GM13977 (cell line): ENCODE data around the gene VPS41.

Experiments used
- DNase-seq: peaks from one replicate; pipeline ENCODE4 v3.0.0; 2012; ENCODE audit warnings: low spot score
- in situ Hi-C: fragments of 300-500 bp; cut with MboI; formaldehyde crosslinking; loops from one replicate; pipeline ENCODE4 v1.12.0; 2022; ENCODE audit warnings: low sequenced_read_pairs, low pct_unique_long_range_greater_than_20kb, mixed read lengths, inconsistent platforms; ENCODE audit not compliant: unreplicated experiment
- TF ChIP-seq, protein P1 (sequence below): IDR thresholded peaks from 2 replicates; pipeline ENCODE4 v1.5.1; 2012; ENCODE audit warnings: mild to moderate bottlenecking, control low read depth; ENCODE audit not compliant: insufficient read depth; ENCODE audit errors: extremely low read depth, missing control alignments

Gene VPS41

DNA sequence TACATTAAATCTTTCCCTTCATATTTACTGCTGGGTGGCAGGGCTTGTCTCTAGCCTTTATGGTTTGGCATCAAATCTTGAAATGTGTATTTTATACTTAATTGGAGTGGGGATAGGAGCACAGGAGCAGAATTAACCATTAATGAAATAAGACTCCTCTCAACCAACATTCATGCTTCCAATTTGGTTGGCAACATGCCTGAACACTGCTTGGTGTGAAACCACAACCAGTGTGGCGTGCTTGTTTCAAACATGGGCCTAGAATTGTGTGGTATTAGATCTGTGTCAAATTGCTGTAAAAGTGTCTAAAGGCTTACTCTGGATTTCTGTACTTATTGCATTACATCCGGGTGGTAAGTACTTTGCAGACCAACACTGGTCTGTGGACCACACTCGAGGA is 25.1 kb upstream of the VPS41 start:
- TF ChIP-seq, protein P1, sequence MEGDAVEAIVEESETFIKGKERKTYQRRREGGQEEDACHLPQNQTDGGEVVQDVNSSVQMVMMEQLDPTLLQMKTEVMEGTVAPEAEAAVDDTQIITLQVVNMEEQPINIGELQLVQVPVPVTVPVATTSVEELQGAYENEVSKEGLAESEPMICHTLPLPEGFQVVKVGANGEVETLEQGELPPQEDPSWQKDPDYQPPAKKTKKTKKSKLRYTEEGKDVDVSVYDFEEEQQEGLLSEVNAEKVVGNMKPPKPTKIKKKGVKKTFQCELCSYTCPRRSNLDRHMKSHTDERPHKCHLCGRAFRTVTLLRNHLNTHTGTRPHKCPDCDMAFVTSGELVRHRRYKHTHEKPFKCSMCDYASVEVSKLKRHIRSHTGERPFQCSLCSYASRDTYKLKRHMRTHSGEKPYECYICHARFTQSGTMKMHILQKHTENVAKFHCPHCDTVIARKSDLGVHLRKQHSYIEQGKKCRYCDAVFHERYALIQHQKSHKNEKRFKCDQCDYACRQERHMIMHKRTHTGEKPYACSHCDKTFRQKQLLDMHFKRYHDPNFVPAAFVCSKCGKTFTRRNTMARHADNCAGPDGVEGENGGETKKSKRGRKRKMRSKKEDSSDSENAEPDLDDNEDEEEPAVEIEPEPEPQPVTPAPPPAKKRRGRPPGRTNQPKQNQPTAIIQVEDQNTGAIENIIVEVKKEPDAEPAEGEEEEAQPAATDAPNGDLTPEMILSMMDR: no peak
- DNase-seq: no peak
- in situ Hi-C loops: no loop called here

DNA sequence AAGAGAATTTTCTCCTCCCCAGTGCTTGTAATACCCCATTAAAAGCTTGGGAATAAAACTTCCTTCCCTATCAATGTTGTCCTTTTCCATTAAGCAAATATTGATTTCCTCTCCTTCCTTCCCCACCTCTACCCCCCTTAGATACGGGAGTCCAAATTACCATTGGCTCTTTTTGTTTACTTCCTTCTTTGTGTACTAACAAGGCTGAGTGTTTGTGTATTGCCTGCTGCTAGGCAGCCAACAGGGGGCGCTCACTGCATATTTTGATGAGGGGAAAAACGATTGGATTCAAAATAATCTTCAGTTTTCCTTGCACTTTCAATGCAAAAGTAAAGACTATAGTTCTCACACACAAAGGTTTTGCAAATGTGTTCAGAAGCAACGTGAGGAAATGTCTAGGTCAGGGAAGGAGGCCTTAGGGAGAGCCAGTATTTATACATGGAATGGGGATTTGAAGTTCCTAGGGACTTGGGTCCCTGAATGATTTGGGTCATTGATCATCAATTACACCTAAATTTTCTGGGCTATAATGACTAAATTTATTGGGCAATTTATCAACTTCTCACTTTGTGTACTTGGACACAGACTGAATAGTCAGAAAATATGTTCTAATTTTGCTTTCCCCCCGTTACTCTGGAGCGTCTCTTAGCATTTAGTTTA is 23.6 kb upstream of the VPS41 start:
- in situ Hi-C loops: no loop called here
- DNase-seq: peak; percentile 43
- TF ChIP-seq, protein P1: peak; percentile 90

DNA sequence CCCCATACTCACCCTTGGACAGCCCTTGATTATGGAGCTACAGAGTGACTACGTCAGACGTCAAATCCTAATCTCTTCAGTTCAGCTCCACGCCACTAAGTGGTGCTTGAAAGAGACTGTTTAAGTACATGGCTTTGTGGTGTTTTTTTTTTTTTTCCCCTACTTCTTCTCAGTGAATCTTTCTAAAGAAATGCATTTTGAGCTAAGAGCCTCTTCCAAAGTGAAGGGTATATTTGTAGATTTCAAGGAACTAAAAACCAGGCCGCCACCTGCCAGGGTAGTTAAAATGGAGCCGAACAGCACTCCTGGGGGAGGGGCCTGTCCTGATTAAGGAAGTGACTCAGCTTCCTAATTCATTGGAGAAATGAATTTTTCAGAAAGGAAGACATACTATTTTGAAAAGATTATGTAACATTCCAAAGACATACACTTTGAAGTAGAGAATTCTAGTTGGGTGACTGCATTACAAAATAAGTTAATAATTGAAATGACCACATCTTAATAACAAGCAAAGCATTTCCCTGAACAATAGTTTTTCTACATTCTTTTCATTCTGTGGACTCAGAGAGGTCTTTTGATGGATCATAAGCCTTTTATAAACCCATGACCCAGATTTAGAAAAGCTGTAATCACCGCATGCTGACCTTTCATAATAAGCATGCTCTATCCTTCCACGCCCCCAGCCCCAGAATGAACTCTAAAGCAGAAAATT is 20.6 kb upstream of the VPS41 start:
- in situ Hi-C loops: no loop called here
- DNase-seq: no peak
- TF ChIP-seq, protein P1: no peak

DNA sequence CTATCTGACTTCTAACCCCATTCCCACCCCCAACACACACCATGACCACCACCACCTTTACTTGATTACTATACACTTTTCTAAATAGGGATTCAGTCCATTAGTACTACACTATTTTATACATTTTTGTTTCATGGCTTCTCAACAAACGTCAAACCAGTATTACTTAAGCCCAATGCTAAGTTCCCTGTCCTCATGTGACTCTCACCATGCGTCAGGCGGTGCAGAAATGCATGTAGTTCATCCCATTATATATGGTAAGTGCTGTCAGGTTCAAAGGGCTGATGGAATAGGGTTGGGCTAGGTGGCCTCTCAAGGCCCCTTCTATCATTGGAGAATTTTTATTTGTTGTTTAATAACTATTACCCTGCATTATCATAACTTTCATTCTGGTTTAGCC is 19.5 kb upstream of the VPS41 start:
- in situ Hi-C loops: no loop called here
- no peak for DNase-seq
- TF ChIP-seq, protein P1: no peak

DNA sequence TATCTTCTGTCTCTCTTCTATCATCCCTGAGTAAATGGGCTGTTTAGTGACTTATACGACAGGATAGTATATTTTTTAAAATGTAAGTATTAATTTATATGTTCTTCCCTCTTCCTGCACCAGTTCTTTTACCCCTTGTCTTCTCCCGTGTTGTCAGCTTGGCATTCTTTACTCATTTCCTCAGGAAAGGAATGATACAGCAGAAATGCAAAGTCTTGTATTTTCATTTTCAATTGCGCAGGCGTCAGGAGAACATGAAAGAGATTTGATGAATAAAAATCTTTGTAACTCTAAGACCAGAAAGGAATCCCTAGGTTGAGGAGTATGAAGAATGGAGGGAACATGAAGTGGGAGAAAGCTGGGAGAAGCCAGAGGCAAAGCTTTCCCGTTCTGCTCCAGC is 18.8 kb upstream of the VPS41 start:
- no peak for DNase-seq
- in situ Hi-C loops: no loop called here
- TF ChIP-seq, protein P1: no peak

DNA sequence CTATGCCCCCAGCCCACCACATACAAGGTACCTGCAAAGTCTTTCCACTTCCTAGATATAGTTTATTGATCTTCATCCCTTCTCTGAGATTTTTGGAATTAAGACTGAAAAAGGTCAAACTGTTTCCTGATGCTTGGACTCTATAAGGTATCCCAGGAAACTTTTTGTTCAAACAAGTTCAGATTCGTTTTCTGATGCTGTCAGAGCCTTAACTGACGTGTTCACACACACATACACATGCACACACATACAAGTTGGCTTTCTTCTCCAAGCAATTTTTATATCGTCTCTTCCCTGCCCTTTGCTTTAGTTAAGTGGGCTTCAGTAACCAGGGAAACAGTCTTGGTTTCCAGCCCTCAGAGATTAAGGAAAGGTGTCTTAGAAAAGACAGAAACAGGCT is 11.7 kb upstream of the VPS41 start:
- in situ Hi-C loops: no loop called here
- TF ChIP-seq, protein P1: no peak
- DNase-seq: no peak
